PC-9 (cell line): ENCODE measurements around the gene TMEM263. TPM values are rescaled to one million over a fixed set of nuclear protein-coding genes. Genes with fewer than 3 reads are reported as not detected.

Source experiments
- BruUV-seq: library from RNA; stranded (reverse); fragments of 400-500 nt; replicated peaks from 2 replicates; lab custom pipeline; 2021; lab: Mats Ljungman, UMichigan
- CTCF ChIA-PET: fragments of 300-600 bp; sonication (Branson Sonifier 250); formaldehyde crosslinking; loops from one replicate; lab custom pipeline; 2022; ENCODE audit warnings: antibody characterized with exemption; lab: Charles Lee
- POLR2A ChIA-PET: fragments of 300-600 bp; sonication (Branson Sonifier 250); formaldehyde crosslinking; loops from one replicate; lab custom pipeline; 2022; ENCODE audit warnings: antibody characterized with exemption; ENCODE audit not compliant: unreplicated experiment; lab: Charles Lee
- DNase-seq, 2 experiments: peaks; one replicate each; pipeline versions ENCODE4 v3.0.0 to v3.0.0-alpha.2; 2015 to 2022; ENCODE audit warnings: mixed read lengths in 1 of 2
- H2AFZ ChIP-seq: fragments of 200-600 bp; sonication (generic); 2 replicates; pipeline ENCODE4 v1.8.1; 2017; ENCODE audit warnings: antibody characterized with exemption
- H3F3A ChIP-seq: fragments of 200-600 bp; sonication (generic); 2 replicates; pipeline ENCODE4 v1.8.1; 2017; ENCODE audit warnings: antibody characterized with exemption, mild to moderate bottlenecking, low read depth; ENCODE audit not compliant: insufficient read depth
- H3K27ac ChIP-seq: fragments of 200-600 bp; sonication (generic); 2 replicates; pipeline ENCODE4 v1.6.1; 2016; ENCODE audit warnings: mixed run types
- H3K27me3 ChIP-seq: fragments of 200-600 bp; sonication (generic); 2 replicates; pipeline ENCODE4 v1.6.1; 2016; ENCODE audit warnings: low read depth, mixed run types; ENCODE audit not compliant: insufficient read depth
- H3K36me3 ChIP-seq: fragments of 200-600 bp; sonication (generic); 2 replicates; pipeline ENCODE4 v1.6.1; 2016; ENCODE audit warnings: low read depth, mixed run types
- H3K4me1 ChIP-seq: fragments of 200-600 bp; sonication (generic); replicated peaks from 2 replicates; pipeline ENCODE4 v1.6.1; 2016; ENCODE audit warnings: mixed run types; ENCODE audit not compliant: insufficient read depth
- H3K4me2 ChIP-seq: fragments of 200-600 bp; sonication (generic); 2 replicates; pipeline ENCODE4 v1.6.1; 2017; ENCODE audit warnings: mixed run types
- H3K4me3 ChIP-seq: fragments of 200-600 bp; sonication (generic); 2 replicates; pipeline ENCODE4 v1.6.1; 2016; ENCODE audit warnings: mixed run types
- H3K79me2 ChIP-seq: fragments of 200-600 bp; sonication (generic); 2 replicates; pipeline ENCODE4 v1.6.1; 2017; ENCODE audit warnings: low read depth, mixed run types
- H3K9me2 ChIP-seq: fragments of 200-600 bp; sonication (generic); 2 replicates; pipeline ENCODE4 v1.8.1; 2017; ENCODE audit warnings: mild to moderate bottlenecking; ENCODE audit not compliant: insufficient read depth
- H3K9me3 ChIP-seq: fragments of 200-600 bp; sonication (generic); 2 replicates; pipeline ENCODE4 v1.8.1; 2016; ENCODE audit warnings: low read depth; ENCODE audit not compliant: insufficient read depth
- H4K20me1 ChIP-seq: fragments of 200-600 bp; sonication (generic); 2 replicates; pipeline ENCODE4 v1.8.1; 2017; ENCODE audit not compliant: insufficient read depth
- CTCF ChIP-seq: fragments of 200-600 bp; sonication (generic); conservative IDR thresholded peaks from 2 replicates; pipeline ENCODE4 v1.6.1; 2017; ENCODE audit warnings: mixed run types, antibody characterized with exemption, mild to moderate bottlenecking, moderate library complexity
- EZH2 ChIP-seq: fragments of 200-600 bp; sonication (generic); IDR thresholded peaks from 2 replicates; pipeline ENCODE4 v1.8.0; 2017; ENCODE audit warnings: antibody characterized with exemption, low read depth
- intact Hi-C: fragments of 100-400 bp; cut with micrococcal nuclease; formaldehyde crosslinking; loops from one replicate; pipeline ENCODE4 v1.10.0; 2022; ENCODE audit not compliant: unreplicated experiment
- total RNA-seq: library from RNA; stranded (reverse); gene quantifications from 2 replicates; pipeline ENCODE4 v1.2.3, GENCODE V29; 2021

Gene TMEM263
- total RNA-seq, 1 experiment from 2014 or later: 33.2 TPM

DNA sequence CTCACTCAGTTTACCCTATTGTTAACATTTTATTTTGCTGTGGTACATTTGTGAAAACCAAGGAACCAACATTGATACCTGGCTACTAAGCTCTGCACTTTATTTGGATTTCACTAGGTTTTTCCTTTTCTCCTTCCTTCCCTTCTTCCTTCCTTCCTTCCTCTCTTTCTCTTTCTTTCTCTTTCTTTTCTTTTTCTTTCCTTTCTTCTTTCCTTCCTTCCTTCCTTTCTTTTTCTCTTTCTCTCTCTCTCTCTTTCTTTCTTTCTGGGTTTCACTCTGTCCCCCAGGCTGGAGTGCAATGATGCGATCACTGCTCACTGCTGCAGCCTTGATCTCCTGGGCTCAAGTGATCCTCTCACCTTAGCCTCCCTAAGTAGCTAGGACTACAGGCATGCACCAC, 29.1 kb upstream of the TMEM263 start:
- H2AFZ ChIP-seq: no peak overlapping the region
- ChIA-PET CTCF (no interaction called here), POLR2A (no interaction called here)
- no peaks in the 10 kb centered on the region for H3K79me2 ChIP-seq
- TF ChIP-seq EZH2 (no peak), CTCF (no peak)
- no peaks in the 10 kb centered on the region for H3K36me3 ChIP-seq
- H3K4me1 ChIP-seq: no peaks in the 10 kb centered on the region
- intact Hi-C loops: no loop called here
- no peaks in the 10 kb centered on the region; the same call in 1 of the 2 replicates for H3K27me3 ChIP-seq
- H3K9me2 ChIP-seq: no peaks in the 10 kb centered on the region
- no peak overlapping the region for H3K27ac ChIP-seq
- H3K4me2 ChIP-seq: no peak overlapping the region
- no TSS peak for BruUV-seq
- no peaks in the 10 kb centered on the region for H3K9me3 ChIP-seq
- H4K20me1 ChIP-seq: no peaks in the 10 kb centered on the region
- H3F3A ChIP-seq: no peaks in the 10 kb centered on the region
- DNase-seq: no peak
- no peak overlapping the region for H3K4me3 ChIP-seq

- Histone ChIP-seq H3K4me3 (no peak overlapping the region), H2AFZ (no peak overlapping the region), H3K9me3 (no peaks in the 10 kb centered on the region; the same call in 1 of the 2 replicates), H3K27ac (no peak overlapping the region), H3K36me3 (no peaks in the 10 kb centered on the region), H3K9me2 (no peaks in the 10 kb centered on the region), H3K4me1 (no peaks in the 10 kb centered on the region), H4K20me1 (no peaks in the 10 kb centered on the region), H3K79me2 (no peaks in the 10 kb centered on the region), H3K4me2 (no peak overlapping the region), H3K27me3 (no peaks in the 10 kb centered on the region; the same call in 1 of the 2 replicates), H3F3A (no peaks in the 10 kb centered on the region)
- intact Hi-C loops: no loop called here
- ChIA-PET POLR2A (no interaction called here), CTCF (no interaction called here)
- TF ChIP-seq EZH2 (no peak), CTCF (no peak)
- no TSS peak for BruUV-seq
- no peak for DNase-seq
Measured at GRCh38 chr12:106934277-106934676, 21.4 kb upstream of the TMEM263 start.

DNA sequence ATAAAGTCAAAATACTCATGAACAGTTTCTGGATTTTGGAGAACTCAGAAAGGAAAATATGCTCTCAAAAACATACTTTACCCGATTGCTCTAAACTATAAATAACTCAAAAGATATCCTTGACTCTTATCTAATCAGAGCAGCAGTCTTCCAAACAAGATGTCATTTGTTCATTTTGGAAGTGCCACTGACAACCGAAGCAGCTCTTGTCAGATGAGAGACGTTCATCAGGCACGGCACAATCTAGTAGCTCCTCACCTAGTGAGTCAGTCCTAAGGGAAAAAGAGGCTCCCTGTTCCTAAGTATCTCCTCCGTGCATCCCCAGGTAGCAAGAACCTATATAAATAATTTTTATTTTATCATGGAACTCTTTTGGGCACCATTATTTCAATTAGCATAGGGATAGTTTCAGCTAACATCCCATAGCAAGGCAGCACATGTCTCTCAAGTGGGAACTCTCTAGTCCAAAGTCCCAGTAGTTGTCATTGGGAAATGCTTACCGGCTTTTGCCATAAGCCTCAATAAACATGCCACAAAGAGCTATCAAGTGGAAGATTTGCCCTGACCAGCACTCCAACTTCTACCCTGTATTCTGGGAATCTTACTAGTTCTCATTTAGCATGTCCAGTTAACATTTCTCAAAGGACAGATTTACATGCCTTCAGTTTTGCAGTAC, 14.1 kb upstream of the TMEM263 start:
- no peaks in the 10 kb centered on the region for H3F3A ChIP-seq
- no peak overlapping the region for H3K27ac ChIP-seq
- H3K9me3 ChIP-seq: no peaks in the 10 kb centered on the region
- no peaks in the 10 kb centered on the region for H3K79me2 ChIP-seq
- H3K4me3 ChIP-seq: no peak overlapping the region
- CTCF ChIA-PET: no interaction called here
- POLR2A ChIA-PET: interaction anchor here (0.7 kb wide), 1 partner anchor 130 kb away, joined by 10 read pairs; no protein-coding TSS in a partner anchor
- H3K27me3 ChIP-seq: no peaks in the 10 kb centered on the region
- H3K4me1 ChIP-seq: no peaks in the 10 kb centered on the region
- H2AFZ ChIP-seq: no peak overlapping the region
- no peaks in the 10 kb centered on the region for H3K9me2 ChIP-seq
- no peaks in the 10 kb centered on the region for H4K20me1 ChIP-seq
- H3K36me3 ChIP-seq: no peaks in the 10 kb centered on the region
- H3K4me2 ChIP-seq: no peak overlapping the region
- BruUV-seq: no TSS peak
- TF ChIP-seq CTCF (no peak), EZH2 (no peak)
- intact Hi-C loops: no loop called here
- DNase-seq: no peak
